OCI-LY3 (cell line): ENCODE data around the gene COQ8B.

ENCODE experiments used
- EZH2phosphoT487 ChIP-seq: fragments of 200-600 bp; shearing (Covaris generic); IDR thresholded peaks from 2 replicates; pipeline ENCODE4 v1.6.1; 2018; ENCODE audit warnings: antibody characterized with exemption, mixed run types, low read depth
- TF ChIP-seq, protein P1 (sequence below): fragments of 200-600, 300-600 bp; sonication (generic); IDR thresholded peaks from 2 replicates; pipeline ENCODE4 v1.5.1; 2014; ENCODE audit warnings: antibody characterized with exemption, low read length, low read depth

DNA sequence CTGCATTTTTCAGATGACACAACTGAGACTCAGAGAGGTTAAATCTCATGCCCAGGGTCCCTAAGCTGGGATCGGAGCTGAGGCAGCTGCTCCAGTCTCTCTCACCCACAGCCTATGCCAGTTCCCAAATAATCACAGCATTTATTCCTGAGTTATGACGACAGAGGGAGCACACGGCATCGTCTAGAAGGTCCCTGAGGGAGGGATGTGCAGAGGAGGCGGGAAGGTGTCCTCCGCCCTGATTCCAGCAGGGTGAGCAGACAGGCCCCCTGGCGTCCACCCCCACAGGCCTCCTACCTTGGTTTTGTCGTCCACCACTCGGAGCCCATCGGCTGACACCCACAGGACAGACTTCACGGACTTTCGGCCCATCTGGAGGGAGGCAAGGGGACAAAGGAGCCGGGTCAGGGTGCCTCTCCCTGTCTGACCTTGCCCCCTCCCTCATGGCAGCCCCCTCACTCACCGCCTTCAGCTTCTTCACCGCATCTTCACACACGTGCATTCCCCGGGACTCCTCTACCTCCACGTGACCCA, 34.2 kb downstream of the COQ8B start:
- TF ChIP-seq, protein P1, sequence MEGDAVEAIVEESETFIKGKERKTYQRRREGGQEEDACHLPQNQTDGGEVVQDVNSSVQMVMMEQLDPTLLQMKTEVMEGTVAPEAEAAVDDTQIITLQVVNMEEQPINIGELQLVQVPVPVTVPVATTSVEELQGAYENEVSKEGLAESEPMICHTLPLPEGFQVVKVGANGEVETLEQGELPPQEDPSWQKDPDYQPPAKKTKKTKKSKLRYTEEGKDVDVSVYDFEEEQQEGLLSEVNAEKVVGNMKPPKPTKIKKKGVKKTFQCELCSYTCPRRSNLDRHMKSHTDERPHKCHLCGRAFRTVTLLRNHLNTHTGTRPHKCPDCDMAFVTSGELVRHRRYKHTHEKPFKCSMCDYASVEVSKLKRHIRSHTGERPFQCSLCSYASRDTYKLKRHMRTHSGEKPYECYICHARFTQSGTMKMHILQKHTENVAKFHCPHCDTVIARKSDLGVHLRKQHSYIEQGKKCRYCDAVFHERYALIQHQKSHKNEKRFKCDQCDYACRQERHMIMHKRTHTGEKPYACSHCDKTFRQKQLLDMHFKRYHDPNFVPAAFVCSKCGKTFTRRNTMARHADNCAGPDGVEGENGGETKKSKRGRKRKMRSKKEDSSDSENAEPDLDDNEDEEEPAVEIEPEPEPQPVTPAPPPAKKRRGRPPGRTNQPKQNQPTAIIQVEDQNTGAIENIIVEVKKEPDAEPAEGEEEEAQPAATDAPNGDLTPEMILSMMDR, result no peak
- no peak for TF ChIP-seq EZH2phosphoT487
